GM06990 (cell line): ENCODE results near the gene CIB4.
"Not testable (repeated sequence)": the region's sequence is repeated elsewhere in the genome, so short reads cannot be mapped to it uniquely, and the experiment has no call there.

Experiments
- DNase-seq: peaks from one replicate; pipeline ENCODE4 v3.0.0-alpha.2; 2011; ENCODE audit not compliant: insufficient read length; ENCODE audit errors: extremely low read depth
- H3K27me3 ChIP-seq: replicated peaks from 2 replicates; pipeline ENCODE4 v1.6.0; 2011; ENCODE audit warnings: low read length; ENCODE audit not compliant: control insufficient read depth, insufficient read depth
- H3K36me3 ChIP-seq: 2 replicates; pipeline ENCODE4 v1.5.1; 2011; ENCODE audit warnings: low read length; ENCODE audit not compliant: control insufficient read depth, insufficient read depth
- H3K4me3 ChIP-seq: replicated peaks from 2 replicates; pipeline ENCODE4 v1.5.1; 2011; ENCODE audit warnings: low read depth, mild to moderate bottlenecking, control low read depth, low read length
- CTCF ChIP-seq: IDR thresholded peaks from 2 replicates; pipeline ENCODE4 v1.5.1; 2011; ENCODE audit warnings: low read length, control low read depth, mild to moderate bottlenecking, inconsistent platforms; ENCODE audit not compliant: insufficient read depth, poor library complexity, severe bottlenecking

Gene CIB4

GRCh38 chr2:26570083-26570430 is 71.1 kb downstream of the CIB4 start:
- TF ChIP-seq CTCF, result no peak
- Histone ChIP-seq H3K27me3 (peaks cover 4% of the 10 kb centered on the region; the same call in 1 of the 2 replicates), H3K4me3 (no peak overlapping the region), H3K36me3 (no peaks in the 10 kb centered on the region)
- no peak for DNase-seq

- no peak for DNase-seq
- Histone ChIP-seq H3K4me3 (no peak overlapping the region), H3K36me3 (no peaks in the 10 kb centered on the region), H3K27me3 (peaks cover 4% of the 10 kb centered on the region; the same call in 1 of the 2 replicates)
- TF ChIP-seq CTCF, result no peak
Measured at GRCh38 chr2:26569216-26570082, 71.7 kb downstream of the CIB4 start.

- no peak for DNase-seq
- TF ChIP-seq CTCF, result no peak
- H3K27me3 ChIP-seq, result peaks cover 5% of the 10 kb centered on the region; the same call in 1 of the 2 replicates
- H3K36me3 ChIP-seq, result no peaks in the 10 kb centered on the region
- no peak overlapping the region for H3K4me3 ChIP-seq
Measured at GRCh38 chr2:26568076-26568890, 72.9 kb downstream of the CIB4 start.

DNA sequence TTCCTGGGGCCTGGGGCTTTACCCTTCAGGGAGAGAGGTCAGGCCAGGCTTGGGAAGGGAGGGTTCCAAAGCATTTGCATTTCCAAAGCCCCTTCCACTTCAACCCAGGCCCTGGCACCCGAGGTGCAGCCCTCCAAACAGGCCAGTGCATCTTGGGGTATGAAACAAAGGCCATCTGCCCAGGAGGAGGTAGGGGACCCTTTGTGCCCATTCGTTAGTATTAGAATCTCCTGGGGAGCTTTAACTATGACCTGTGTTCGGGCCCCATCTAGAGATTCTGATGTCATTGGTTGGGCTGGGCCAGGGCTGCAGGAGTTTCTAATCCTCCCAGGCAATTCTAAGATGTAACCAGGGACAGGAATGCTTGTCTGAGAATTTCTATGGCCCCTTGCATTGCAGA is 73.6 kb downstream of the CIB4 start:
- Histone ChIP-seq H3K36me3 (no peaks in the 10 kb centered on the region), H3K27me3 (peaks cover 5% of the 10 kb centered on the region; the same call in 1 of the 2 replicates), H3K4me3 (no peak overlapping the region)
- DNase-seq, result no peak
- no peak for TF ChIP-seq CTCF

GRCh38 chr2:26566731-26567130 is 74.4 kb downstream of the CIB4 start:
- not testable (repeated sequence) for H3K36me3 ChIP-seq, H3K4me3 ChIP-seq, DNase-seq, H3K27me3 ChIP-seq

DNA sequence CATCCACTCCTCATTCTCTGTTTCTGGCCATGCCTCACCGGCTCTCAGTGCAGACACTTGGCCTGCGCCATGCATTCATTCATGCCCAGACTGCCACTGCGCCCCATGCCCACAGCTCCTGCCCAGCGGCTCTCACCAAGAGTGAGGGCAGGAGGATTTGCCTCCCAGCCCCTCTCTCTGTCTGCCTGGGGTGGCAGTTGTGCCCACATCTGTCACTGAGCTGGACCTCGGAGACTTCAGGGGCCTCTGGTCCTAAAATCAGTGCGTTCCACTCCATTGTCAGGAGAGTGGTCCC is 75.1 kb downstream of the CIB4 start:
- peaks cover 6% of the 10 kb centered on the region for H3K27me3 ChIP-seq
- H3K36me3 ChIP-seq, result no peaks in the 10 kb centered on the region
- no peak for DNase-seq
- H3K4me3 ChIP-seq, result no peak overlapping the region
- TF ChIP-seq CTCF, result no peak
